Hepatocyte (in vitro differentiated cells): Measurements from ENCODE around the gene ADAMTS12.

ENCODE experiments used
- CTCF ChIP-seq: fragments of 200-600 bp; sonication (generic); IDR thresholded peaks from 2 replicates; pipeline ENCODE4 v1.5.1; 2016; ENCODE audit warnings: antibody characterized with exemption, mild to moderate bottlenecking; ENCODE audit not compliant: poor library complexity
- EZH2phosphoT487 ChIP-seq: fragments of 200-600 bp; sonication (generic); IDR thresholded peaks from one replicate; pipeline ENCODE4 v1.6.1; 2018; ENCODE audit warnings: antibody characterized with exemption, mild to moderate bottlenecking, low read depth, moderate library complexity; ENCODE audit not compliant: unreplicated experiment, severe bottlenecking

DNA sequence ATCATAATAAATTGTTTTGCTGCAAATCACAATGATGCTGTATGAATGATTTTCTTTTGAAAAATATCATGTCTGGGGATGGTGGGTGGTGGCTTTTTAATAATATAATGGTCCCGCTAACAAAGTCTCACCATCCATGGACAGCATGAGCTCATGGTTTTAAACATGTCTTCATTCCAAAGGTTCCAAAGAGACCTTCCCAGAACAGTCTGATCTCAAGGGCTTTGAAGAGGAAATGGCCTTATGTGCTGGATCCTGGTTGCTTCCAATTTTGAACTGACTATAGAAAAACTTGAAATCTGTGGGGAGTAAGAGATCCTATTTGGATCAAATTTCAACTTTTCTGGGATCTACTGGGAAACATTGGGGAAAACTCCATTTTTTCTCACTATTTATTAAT is 121.8 kb downstream of the ADAMTS12 start:
- no peak for TF ChIP-seq CTCF
- no peak for TF ChIP-seq EZH2phosphoT487
